Neural crest cell (in vitro differentiated cells): ENCODE data around the gene KCNG4. TPM values are rescaled to one million over a fixed set of nuclear protein-coding genes. Genes with fewer than 3 reads are reported as not detected.

ENCODE experiments used
- DNase-seq: peaks from one replicate; pipeline ENCODE4 v3.0.0; 2021; ENCODE audit warnings: low read depth, mixed read lengths, low spot score
- H3K27ac Mint-ChIP-seq: one replicate; pipeline ENCODE4 v1.8.0; 2021; ENCODE audit warnings: mild to moderate bottlenecking, mixed read lengths; ENCODE audit not compliant: unreplicated experiment
- H3K27me3 Mint-ChIP-seq: 2 replicates; pipeline ENCODE4 v1.8.0; 2021; ENCODE audit warnings: low read depth, mild to moderate bottlenecking, mixed read lengths
- H3K36me3 Mint-ChIP-seq: 2 replicates; pipeline ENCODE4 v1.8.0; 2021; ENCODE audit warnings: low read depth, mild to moderate bottlenecking, mixed read lengths
- H3K4me1 Mint-ChIP-seq: 2 replicates; pipeline ENCODE4 v1.8.0; 2021; ENCODE audit warnings: mixed read lengths
- H3K4me3 Mint-ChIP-seq: one replicate; pipeline ENCODE4 v1.8.0; 2021; ENCODE audit warnings: mild to moderate bottlenecking, mixed read lengths
- H3K9me3 Mint-ChIP-seq: 2 replicates; pipeline ENCODE4 v1.8.0; 2021; ENCODE audit warnings: mixed read lengths
- total RNA-seq: library from RNA; stranded (reverse); gene quantifications from 2 replicates; pipeline ENCODE4 v1.2.1, GENCODE V29; 2021
- TF ChIP-seq, protein P1 (sequence below): fragments of 200-600 bp; sonication (generic); conservative IDR thresholded peaks from 2 replicates; pipeline ENCODE4 v1.5.0; 2021; ENCODE audit warnings: antibody characterized with exemption, mild to moderate bottlenecking

KCNG4 gene
- total RNA-seq, 1 donor from 2014 or later: not detected

DNA sequence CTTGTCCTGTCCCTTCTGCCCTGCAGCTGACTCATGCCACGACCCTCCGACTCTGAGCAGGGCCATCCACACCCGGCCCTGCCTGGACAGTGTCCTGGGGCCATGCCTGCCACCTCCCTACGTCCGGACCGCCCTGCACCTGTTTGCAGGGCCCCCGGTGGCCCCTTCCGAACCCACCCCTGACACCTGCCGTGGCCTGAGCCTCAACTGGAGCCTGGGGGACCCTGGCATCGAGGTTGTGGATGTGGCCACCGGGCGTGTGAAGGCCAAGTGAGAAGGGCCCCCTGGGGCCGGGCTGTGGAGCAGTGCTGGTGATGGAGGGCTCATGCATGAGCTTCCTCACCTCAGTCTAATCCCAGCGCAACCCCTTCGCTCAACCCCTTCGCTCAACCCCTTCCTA is 43.7 kb downstream of the KCNG4 start:
- no peak overlapping the region for H3K4me3 Mint-ChIP-seq

DNA sequence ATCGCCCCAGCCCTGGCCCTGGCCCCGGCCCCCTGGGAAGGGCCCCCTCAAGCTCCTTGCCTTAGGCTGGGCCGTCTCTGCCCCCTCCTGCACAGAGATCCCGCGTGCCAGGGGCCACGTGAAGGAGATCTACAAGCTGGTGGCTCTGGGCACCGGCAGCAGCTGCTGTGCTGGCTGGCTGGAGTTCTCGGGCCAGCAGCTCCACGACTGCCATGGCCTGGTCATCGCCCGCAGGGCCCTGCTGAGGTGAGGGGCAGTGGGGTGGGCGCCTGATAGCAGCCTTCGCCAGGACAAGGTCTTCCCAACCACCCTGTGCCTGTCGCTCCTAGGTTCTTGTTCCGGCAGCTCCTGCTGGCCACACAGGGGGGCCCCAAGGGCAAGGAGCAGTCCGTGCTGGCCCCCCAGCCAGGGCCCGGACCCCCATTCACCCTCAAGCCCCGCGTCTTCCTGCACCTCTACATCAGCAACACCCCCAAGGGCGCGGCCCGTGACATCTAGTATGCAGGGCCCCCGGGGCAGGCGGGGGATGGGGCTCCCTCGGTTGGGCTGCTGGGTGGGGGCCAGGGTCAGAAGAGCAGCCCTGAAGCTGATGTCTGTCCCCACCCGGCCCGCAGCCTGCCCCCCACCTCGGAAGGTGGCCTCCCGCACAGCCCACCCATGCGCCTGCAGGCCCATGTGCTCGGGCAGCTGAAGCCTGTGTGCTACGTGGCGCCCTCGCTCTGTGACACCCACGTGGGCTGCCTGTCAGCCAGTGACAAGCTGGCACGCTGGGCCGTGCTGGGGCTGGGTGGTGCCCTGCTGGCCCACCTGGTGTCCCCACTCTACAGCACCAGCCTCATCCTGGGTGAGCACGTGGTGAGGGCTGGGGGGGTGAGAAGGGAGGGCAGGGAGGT is 44.4 kb downstream of the KCNG4 start:
- H3K36me3 Mint-ChIP-seq: no peaks in the 10 kb centered on the region

More for the DNA sequence above, 43.7 kb downstream of the KCNG4 start:
- no peaks in the 10 kb centered on the region for H3K4me1 Mint-ChIP-seq
- no peaks in the 10 kb centered on the region for H3K36me3 Mint-ChIP-seq
- no peak for DNase-seq
- no peak overlapping the region for H3K27ac Mint-ChIP-seq
- no peaks in the 10 kb centered on the region for H3K9me3 Mint-ChIP-seq
- TF ChIP-seq, protein P1, sequence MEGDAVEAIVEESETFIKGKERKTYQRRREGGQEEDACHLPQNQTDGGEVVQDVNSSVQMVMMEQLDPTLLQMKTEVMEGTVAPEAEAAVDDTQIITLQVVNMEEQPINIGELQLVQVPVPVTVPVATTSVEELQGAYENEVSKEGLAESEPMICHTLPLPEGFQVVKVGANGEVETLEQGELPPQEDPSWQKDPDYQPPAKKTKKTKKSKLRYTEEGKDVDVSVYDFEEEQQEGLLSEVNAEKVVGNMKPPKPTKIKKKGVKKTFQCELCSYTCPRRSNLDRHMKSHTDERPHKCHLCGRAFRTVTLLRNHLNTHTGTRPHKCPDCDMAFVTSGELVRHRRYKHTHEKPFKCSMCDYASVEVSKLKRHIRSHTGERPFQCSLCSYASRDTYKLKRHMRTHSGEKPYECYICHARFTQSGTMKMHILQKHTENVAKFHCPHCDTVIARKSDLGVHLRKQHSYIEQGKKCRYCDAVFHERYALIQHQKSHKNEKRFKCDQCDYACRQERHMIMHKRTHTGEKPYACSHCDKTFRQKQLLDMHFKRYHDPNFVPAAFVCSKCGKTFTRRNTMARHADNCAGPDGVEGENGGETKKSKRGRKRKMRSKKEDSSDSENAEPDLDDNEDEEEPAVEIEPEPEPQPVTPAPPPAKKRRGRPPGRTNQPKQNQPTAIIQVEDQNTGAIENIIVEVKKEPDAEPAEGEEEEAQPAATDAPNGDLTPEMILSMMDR: no peak
- H3K27me3 Mint-ChIP-seq: no peaks in the 10 kb centered on the region

DNA sequence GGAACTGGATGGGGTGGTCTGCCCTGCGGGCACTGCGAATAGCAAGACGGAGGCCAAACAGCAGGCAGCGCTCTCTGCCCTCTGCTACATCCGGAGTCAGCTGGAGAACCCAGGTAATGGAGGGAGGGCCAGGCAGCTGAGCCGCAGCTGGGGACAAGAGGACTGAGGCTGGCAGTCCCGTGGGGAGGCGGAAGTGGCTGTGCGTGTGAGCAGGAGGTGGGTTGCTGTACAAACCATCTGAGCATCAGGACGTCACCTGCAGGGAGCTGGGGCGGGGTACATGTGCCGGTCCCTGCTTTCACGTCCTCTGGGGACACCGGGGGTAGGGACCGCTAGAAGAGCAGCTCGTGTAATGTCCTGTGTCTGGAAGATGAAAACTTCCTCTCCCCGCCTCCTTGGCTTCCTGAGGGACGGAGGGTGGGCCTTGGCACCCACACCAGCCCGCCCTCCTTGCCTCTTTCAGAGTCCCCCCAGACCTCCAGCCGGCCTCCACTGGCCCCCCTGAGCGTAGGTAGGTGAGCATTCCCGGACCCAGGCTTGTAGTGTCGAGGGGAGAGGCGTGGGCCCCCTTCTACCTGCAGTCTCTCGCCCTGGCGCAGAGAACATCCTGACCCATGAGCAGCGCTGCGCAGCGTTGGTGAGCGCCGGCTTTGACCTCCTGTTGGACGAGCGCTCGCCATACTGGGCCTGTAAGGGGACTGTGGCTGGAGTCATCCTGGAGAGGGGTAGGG is 45.2 kb downstream of the KCNG4 start:
- no peaks in the 10 kb centered on the region for H3K36me3 Mint-ChIP-seq
- TF ChIP-seq, protein P1: no peak
- H3K27me3 Mint-ChIP-seq: no peaks in the 10 kb centered on the region
- DNase-seq: no peak
- no peak overlapping the region for H3K27ac Mint-ChIP-seq
- H3K9me3 Mint-ChIP-seq: no peaks in the 10 kb centered on the region
- H3K4me1 Mint-ChIP-seq: no peaks in the 10 kb centered on the region
- no peak overlapping the region for H3K4me3 Mint-ChIP-seq

More for the DNA sequence above, 44.4 kb downstream of the KCNG4 start:
- no peaks in the 10 kb centered on the region for H3K9me3 Mint-ChIP-seq
- DNase-seq: no peak
- H3K27me3 Mint-ChIP-seq: no peaks in the 10 kb centered on the region
- H3K4me1 Mint-ChIP-seq: no peaks in the 10 kb centered on the region
- H3K4me3 Mint-ChIP-seq: no peak overlapping the region
- no peak overlapping the region for H3K27ac Mint-ChIP-seq
- TF ChIP-seq, protein P1: no peak

DNA sequence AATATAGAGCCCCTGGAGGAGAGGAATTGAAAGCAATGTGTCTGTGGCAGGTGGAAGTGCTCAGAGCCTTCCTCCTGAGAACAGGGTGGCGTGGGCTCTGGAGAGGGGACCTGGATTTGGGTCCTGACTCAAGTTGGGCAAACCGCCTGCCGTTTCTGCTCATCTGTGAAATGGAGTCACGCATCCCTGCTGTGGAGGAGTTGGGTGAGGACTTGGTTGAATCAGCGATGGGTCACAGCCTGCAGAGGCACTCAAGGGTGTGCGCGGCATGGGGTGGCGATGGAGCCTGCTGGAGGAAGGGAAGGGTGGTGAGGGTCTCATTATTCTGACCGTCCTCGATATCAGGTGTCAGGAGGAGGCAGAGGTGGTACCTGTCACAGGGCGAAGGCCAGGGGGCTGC is 45.8 kb downstream of the KCNG4 start:
- Mint-ChIP-seq H3K4me3 (no peak overlapping the region), H3K4me1 (no peaks in the 10 kb centered on the region), H3K9me3 (no peaks in the 10 kb centered on the region), H3K27me3 (no peaks in the 10 kb centered on the region), H3K36me3 (no peaks in the 10 kb centered on the region), H3K27ac (no peak overlapping the region)
- DNase-seq: no peak
- TF ChIP-seq, protein P1: no peak

DNA sequence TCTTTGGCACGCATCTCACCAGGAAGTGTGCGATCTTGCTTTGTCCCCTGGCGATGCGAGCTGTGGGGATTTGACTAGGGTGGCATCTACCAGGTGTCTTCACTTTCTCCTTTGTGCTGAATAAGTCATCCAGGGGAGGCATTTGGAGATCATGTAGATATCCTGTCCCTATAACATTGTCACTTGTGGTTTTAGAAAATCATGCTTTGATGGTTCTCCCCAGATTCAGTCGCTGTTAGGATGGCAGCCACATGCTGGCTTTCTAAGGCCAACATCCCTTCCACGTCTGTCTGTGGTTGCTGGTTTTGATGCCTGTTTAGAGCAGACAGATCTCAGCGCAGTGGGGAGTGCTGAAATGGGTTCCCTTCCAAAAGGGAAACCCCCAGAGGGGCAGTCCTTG is 46.3 kb downstream of the KCNG4 start:
- no peaks in the 10 kb centered on the region for H3K9me3 Mint-ChIP-seq
- no peak overlapping the region for H3K4me3 Mint-ChIP-seq
- no peaks in the 10 kb centered on the region for H3K27me3 Mint-ChIP-seq
- no peaks in the 10 kb centered on the region for H3K36me3 Mint-ChIP-seq
- TF ChIP-seq, protein P1: no peak
- H3K4me1 Mint-ChIP-seq: no peaks in the 10 kb centered on the region
- H3K27ac Mint-ChIP-seq: no peak overlapping the region
- DNase-seq: no peak
